Neural crest cell (in vitro differentiated cells): Measurements from ENCODE around the gene ARFGEF3. TPM values are rescaled to one million over a fixed set of nuclear protein-coding genes. Genes with fewer than 3 reads are reported as not detected.

ENCODE experiments used
- DNase-seq: peaks from one replicate; pipeline ENCODE4 v3.0.0; 2021; ENCODE audit warnings: low read depth, mixed read lengths, low spot score
- H3K27ac Mint-ChIP-seq: one replicate; pipeline ENCODE4 v1.8.0; 2021; ENCODE audit warnings: mild to moderate bottlenecking, mixed read lengths; ENCODE audit not compliant: unreplicated experiment
- H3K27me3 Mint-ChIP-seq: 2 replicates; pipeline ENCODE4 v1.8.0; 2021; ENCODE audit warnings: low read depth, mild to moderate bottlenecking, mixed read lengths
- H3K36me3 Mint-ChIP-seq: 2 replicates; pipeline ENCODE4 v1.8.0; 2021; ENCODE audit warnings: low read depth, mild to moderate bottlenecking, mixed read lengths
- H3K4me1 Mint-ChIP-seq: 2 replicates; pipeline ENCODE4 v1.8.0; 2021; ENCODE audit warnings: mixed read lengths
- H3K4me3 Mint-ChIP-seq: one replicate; pipeline ENCODE4 v1.8.0; 2021; ENCODE audit warnings: mild to moderate bottlenecking, mixed read lengths
- H3K9me3 Mint-ChIP-seq: 2 replicates; pipeline ENCODE4 v1.8.0; 2021; ENCODE audit warnings: mixed read lengths
- CTCF ChIP-seq: fragments of 200-600 bp; sonication (generic); conservative IDR thresholded peaks from 2 replicates; pipeline ENCODE4 v1.5.0; 2021; ENCODE audit warnings: antibody characterized with exemption, mild to moderate bottlenecking
- total RNA-seq: library from RNA; stranded (reverse); gene quantifications from 2 replicates; pipeline ENCODE4 v1.2.1, GENCODE V29; 2021

ARFGEF3 gene
- total RNA-seq, 1 donor from 2014 or later = 0.30 TPM

GRCh38 chr6:138230221-138230620 lies 68.5 kb downstream of the ARFGEF3 start:
- DNase-seq = no peak
- Mint-ChIP-seq H3K27ac (no peak overlapping the region), H3K4me1 (no peaks in the 10 kb centered on the region), H3K36me3 (no peaks in the 10 kb centered on the region), H3K27me3 (peaks cover 2% of the 10 kb centered on the region), H3K9me3 (no peaks in the 10 kb centered on the region), H3K4me3 (no peak overlapping the region)
- no peak for TF ChIP-seq CTCF

GRCh38 chr6:138230759-138231380 lies 69.1 kb downstream of the ARFGEF3 start:
- Mint-ChIP-seq H3K4me1 (no peaks in the 10 kb centered on the region), H3K9me3 (no peaks in the 10 kb centered on the region), H3K4me3 (no peak overlapping the region), H3K27ac (peak overlapping the region; percentile 7), H3K36me3 (no peaks in the 10 kb centered on the region), H3K27me3 (peaks cover 2% of the 10 kb centered on the region)
- no peak for TF ChIP-seq CTCF
- DNase-seq = no peak

- Mint-ChIP-seq H3K4me3 (no peak overlapping the region), H3K27ac (no peak overlapping the region), H3K4me1 (no peaks in the 10 kb centered on the region), H3K27me3 (peaks cover 2% of the 10 kb centered on the region), H3K36me3 (no peaks in the 10 kb centered on the region), H3K9me3 (no peaks in the 10 kb centered on the region)
- no peak for DNase-seq
- TF ChIP-seq CTCF = no peak
Measured at GRCh38 chr6:138231381-138231886, 69.7 kb downstream of the ARFGEF3 start.

- Mint-ChIP-seq H3K27ac (no peak overlapping the region), H3K4me3 (no peak overlapping the region), H3K9me3 (no peaks in the 10 kb centered on the region), H3K4me1 (no peaks in the 10 kb centered on the region), H3K27me3 (peaks cover 2% of the 10 kb centered on the region), H3K36me3 (no peaks in the 10 kb centered on the region)
- no peak for DNase-seq
- no peak for TF ChIP-seq CTCF
Measured at GRCh38 chr6:138234363-138234762, 72.6 kb downstream of the ARFGEF3 start.

GRCh38 chr6:138235205-138235604 lies 73.5 kb downstream of the ARFGEF3 start:
- Mint-ChIP-seq H3K27ac (no peak overlapping the region), H3K4me1 (no peaks in the 10 kb centered on the region), H3K36me3 (no peaks in the 10 kb centered on the region), H3K4me3 (no peak overlapping the region), H3K9me3 (no peaks in the 10 kb centered on the region), H3K27me3 (peaks cover 2% of the 10 kb centered on the region)
- no peak for DNase-seq
- no peak for TF ChIP-seq CTCF
